Measurements from ENCODE around the gene MYBPHL.

MYBPHL gene, protein sequence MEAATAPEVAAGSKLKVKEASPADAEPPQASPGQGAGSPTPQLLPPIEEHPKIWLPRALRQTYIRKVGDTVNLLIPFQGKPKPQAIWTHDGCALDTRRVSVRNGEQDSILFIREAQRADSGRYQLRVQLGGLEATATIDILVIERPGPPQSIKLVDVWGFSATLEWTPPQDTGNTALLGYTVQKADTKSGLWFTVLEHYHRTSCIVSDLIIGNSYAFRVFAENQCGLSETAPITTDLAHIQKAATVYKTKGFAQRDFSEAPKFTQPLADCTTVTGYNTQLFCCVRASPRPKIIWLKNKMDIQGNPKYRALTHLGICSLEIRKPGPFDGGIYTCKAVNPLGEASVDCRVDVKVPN

GRCh38 chr1:109306832-109307273 lies at the start of gene MYBPHL:
Gene MYBPHL, minus strand, starts transcription at chr1:109307011. Its CDS starts 20 bp downstream, at chr1:109306991.
- TF ChIP-seq TSHZ2 (CRISPR knock-in tag; IDR thresholded peaks at IDR 0.05) (no peak), BACH2 (CRISPR knock-in tag; IDR thresholded peaks at IDR 0.05; ENCODE audit: borderline replicate concordance) (no peak), SNAI2 (CRISPR knock-in tag; IDR thresholded peaks at IDR 0.05) (no peak), CSDC2 (CRISPR knock-in tag; IDR thresholded peaks at IDR 0.05) (no peak), OSR1 (CRISPR knock-in tag; IDR thresholded peaks at IDR 0.05) (no peak), ISL1 (CRISPR knock-in tag; IDR thresholded peaks at IDR 0.05) (no peak), ZNF8 (CRISPR knock-in tag; IDR thresholded peaks at IDR 0.05) (no peak)
- TF ChIP-seq, protein P1, sequence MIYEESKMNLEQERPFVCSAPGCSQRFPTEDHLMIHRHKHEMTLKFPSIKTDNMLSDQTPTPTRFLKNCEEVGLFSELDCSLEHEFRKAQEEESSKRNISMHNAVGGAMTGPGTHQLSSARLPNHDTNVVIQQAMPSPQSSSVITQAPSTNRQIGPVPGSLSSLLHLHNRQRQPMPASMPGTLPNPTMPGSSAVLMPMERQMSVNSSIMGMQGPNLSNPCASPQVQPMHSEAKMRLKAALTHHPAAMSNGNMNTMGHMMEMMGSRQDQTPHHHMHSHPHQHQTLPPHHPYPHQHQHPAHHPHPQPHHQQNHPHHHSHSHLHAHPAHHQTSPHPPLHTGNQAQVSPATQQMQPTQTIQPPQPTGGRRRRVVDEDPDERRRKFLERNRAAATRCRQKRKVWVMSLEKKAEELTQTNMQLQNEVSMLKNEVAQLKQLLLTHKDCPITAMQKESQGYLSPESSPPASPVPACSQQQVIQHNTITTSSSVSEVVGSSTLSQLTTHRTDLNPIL (CRISPR knock-in tag; IDR thresholded peaks at IDR 0.05; ENCODE audit: low read depth), result no peak
- no peak for ATAC-seq

- no peak for TF ChIP-seq BACH2 (CRISPR knock-in tag; IDR thresholded peaks at IDR 0.05; ENCODE audit: borderline replicate concordance)
- TF ChIP-seq PPARA (CRISPR knock-in tag; IDR thresholded peaks at IDR 0.05; ENCODE audit: borderline replicate concordance), result no peak
- TF ChIP-seq ISL1 (CRISPR knock-in tag; IDR thresholded peaks at IDR 0.05), result no peak
- no peak for TF ChIP-seq OSR1 (CRISPR knock-in tag; IDR thresholded peaks at IDR 0.05)
- no peak for TF ChIP-seq TCF4 (CRISPR knock-in tag; IDR thresholded peaks at IDR 0.05; ENCODE audit: borderline replicate concordance)
- no peak for TF ChIP-seq ZNF565 (CRISPR knock-in tag; conservative IDR thresholded peaks at IDR 0.05; ENCODE audit: low read depth)
- TF ChIP-seq RARB (CRISPR knock-in tag; IDR thresholded peaks at IDR 0.05), result no peak
- no peak for TF ChIP-seq ZNF70 (CRISPR knock-in tag; IDR thresholded peaks at IDR 0.05)
- TF ChIP-seq ZC3H10 (CRISPR knock-in tag; IDR thresholded peaks at IDR 0.05), result no peak
- TF ChIP-seq, protein P2, sequence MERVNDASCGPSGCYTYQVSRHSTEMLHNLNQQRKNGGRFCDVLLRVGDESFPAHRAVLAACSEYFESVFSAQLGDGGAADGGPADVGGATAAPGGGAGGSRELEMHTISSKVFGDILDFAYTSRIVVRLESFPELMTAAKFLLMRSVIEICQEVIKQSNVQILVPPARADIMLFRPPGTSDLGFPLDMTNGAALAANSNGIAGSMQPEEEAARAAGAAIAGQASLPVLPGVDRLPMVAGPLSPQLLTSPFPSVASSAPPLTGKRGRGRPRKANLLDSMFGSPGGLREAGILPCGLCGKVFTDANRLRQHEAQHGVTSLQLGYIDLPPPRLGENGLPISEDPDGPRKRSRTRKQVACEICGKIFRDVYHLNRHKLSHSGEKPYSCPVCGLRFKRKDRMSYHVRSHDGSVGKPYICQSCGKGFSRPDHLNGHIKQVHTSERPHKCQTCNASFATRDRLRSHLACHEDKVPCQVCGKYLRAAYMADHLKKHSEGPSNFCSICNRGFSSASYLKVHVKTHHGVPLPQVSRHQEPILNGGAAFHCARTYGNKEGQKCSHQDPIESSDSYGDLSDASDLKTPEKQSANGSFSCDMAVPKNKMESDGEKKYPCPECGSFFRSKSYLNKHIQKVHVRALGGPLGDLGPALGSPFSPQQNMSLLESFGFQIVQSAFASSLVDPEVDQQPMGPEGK (CRISPR knock-in tag; IDR thresholded peaks at IDR 0.05; ENCODE audit: borderline replicate concordance), result no peak
- no peak for TF ChIP-seq SNAI2 (CRISPR knock-in tag; IDR thresholded peaks at IDR 0.05)
- no peak for TF ChIP-seq TSHZ2 (CRISPR knock-in tag; IDR thresholded peaks at IDR 0.05)
- no peak for TF ChIP-seq ZFP3 (CRISPR knock-in tag; IDR thresholded peaks at IDR 0.05)
- TF ChIP-seq, protein P3, sequence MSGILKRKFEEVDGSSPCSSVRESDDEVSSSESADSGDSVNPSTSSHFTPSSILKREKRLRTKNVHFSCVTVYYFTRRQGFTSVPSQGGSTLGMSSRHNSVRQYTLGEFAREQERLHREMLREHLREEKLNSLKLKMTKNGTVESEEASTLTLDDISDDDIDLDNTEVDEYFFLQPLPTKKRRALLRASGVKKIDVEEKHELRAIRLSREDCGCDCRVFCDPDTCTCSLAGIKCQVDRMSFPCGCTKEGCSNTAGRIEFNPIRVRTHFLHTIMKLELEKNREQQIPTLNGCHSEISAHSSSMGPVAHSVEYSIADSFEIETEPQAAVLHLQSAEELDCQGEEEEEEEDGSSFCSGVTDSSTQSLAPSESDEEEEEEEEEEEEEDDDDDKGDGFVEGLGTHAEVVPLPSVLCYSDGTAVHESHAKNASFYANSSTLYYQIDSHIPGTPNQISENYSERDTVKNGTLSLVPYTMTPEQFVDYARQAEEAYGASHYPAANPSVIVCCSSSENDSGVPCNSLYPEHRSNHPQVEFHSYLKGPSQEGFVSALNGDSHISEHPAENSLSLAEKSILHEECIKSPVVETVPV (CRISPR knock-in tag; IDR thresholded peaks at IDR 0.05), result no peak
- TF ChIP-seq GLIS3 (CRISPR knock-in tag; IDR thresholded peaks at IDR 0.05), result no peak
- TF ChIP-seq ESRRG (CRISPR knock-in tag; IDR thresholded peaks at IDR 0.05), result no peak
- TF ChIP-seq, protein P1 (CRISPR knock-in tag; IDR thresholded peaks at IDR 0.05; ENCODE audit: low read depth), result no peak
- ATAC-seq, result no peak
Observed at GRCh38 chr1:109356505-109356904, 49.7 kb upstream of the MYBPHL start.
